GM18519 (cell line): ENCODE results near the gene CHD6.

ENCODE experiments used
- ATAC-seq: cut with Tn5 transposase; IDR thresholded peaks from one replicate; pipeline ENCODE4 v1.9.1; 2021; ENCODE audit warnings: mild to moderate bottlenecking, moderate library complexity; ENCODE audit not compliant: unreplicated experiment, low FRiP score

Gene CHD6

GRCh38 chr20:41359541-41360011, 258.6 kb downstream of the CHD6 start:
- no peak for ATAC-seq

GRCh38 chr20:41358717-41359116, 259.5 kb downstream of the CHD6 start:
- no peak for ATAC-seq

GRCh38 chr20:41358230-41358629, 259.9 kb downstream of the CHD6 start:
- no peak for ATAC-seq

GRCh38 chr20:41357424-41358163, 260.6 kb downstream of the CHD6 start:
- no peak for ATAC-seq

GRCh38 chr20:41356951-41357350, 261.2 kb downstream of the CHD6 start:
- ATAC-seq: no peak

GRCh38 chr20:41355598-41356203, 262.5 kb downstream of the CHD6 start:
- ATAC-seq: no peak

- ATAC-seq: no peak
Observed at GRCh38 chr20:41355192-41355591, 263.0 kb downstream of the CHD6 start.

GRCh38 chr20:41353530-41353929, 264.6 kb downstream of the CHD6 start:
- no peak for ATAC-seq

- ATAC-seq: no peak
Observed at GRCh38 chr20:41352666-41353065, 265.5 kb downstream of the CHD6 start.

- ATAC-seq: no peak
Observed at GRCh38 chr20:41352106-41352505, 266.1 kb downstream of the CHD6 start.
